CMK (cell line): ENCODE measurements around the gene PFKM.
A peak's percentile ranks its signal among the peaks of the same experiment; 100 is the strongest.

ENCODE experiments used
- DNase-seq: peaks from one replicate; pipeline ENCODE4 v3.0.0-alpha.2; 2010; ENCODE audit warnings: low read depth

Gene PFKM

DNA sequence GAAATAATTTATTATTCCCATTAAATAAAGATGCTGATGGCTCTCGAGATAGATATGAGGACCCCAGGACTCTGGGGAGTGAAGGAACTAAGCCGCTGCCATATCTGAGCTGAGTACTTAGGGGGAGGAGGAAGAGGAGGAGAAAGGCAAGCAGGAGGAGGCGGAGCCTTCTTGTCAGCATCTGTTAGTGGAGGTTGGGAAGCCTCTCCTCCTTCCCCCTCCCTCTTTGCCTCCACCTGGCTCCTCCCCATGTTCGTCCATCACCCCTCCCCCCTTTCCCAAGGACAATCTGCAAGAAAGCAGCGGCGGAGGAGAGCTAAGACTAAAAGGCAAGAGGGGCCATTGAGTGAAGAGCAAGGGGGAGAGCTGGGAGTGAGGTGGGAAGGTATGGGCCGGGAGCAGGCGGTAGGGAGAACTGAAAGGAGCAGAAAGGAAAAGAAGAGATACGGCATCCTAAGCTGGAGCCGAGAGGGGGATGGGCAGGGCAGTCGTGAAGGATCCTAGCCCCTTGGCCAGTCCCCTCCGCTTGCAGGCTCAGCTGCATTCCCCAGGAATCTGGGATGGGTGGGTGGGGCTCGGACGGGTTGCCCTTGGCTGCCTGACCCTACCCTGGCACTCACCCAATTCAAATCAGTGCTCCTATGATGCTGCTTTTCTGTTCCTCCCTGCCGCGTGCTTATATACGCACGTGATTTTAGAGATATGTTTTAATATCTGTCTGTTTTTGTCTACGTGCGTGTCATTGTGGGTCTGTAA is at the start of gene PFKM:
Gene PFKM (plus strand): TSS at position 287 of the 756 bp plus-strand sequence. CDS start 3,411 bp downstream, outside the sequence.
- peak; percentile 83 for DNase-seq

DNA sequence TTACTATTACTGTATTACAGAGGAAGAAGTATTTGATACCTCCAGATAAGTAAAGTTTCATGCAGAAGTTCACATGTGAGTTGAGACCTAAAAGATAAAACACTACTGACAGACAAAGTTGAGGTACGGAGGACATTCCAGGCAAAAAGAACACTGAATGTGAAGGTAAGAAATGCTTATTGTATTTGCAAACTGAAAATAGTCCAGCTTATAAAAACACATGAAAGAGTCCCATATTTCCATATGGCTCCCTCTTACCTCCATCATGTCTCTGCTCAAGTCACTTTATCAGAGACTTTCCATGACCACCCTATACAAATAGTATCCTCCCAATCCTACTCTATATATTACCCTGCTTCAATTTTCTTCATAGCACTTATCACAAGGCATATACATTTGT is 49.1 kb upstream of the PFKM start:
- DNase-seq, result no peak

DNA sequence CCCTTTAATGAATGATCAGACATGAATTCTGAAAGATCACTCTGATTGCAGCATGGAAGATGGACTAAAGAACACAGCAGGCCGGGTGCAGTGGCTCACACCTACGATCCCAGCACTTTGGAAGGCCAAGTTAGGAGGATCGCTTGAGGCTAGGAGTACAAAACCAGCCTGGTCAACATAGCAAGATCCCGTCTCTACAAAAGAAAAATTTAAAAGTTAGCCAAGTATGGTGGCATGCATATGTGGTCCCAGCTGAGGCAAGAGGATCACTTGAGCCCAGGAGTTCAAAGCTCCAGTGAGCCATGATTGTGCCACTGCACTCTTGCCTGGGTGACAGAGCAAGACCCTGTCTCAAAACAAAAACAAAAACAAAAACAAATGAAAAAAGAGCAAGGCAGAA is 48.4 kb upstream of the PFKM start:
- DNase-seq, result no peak

DNA sequence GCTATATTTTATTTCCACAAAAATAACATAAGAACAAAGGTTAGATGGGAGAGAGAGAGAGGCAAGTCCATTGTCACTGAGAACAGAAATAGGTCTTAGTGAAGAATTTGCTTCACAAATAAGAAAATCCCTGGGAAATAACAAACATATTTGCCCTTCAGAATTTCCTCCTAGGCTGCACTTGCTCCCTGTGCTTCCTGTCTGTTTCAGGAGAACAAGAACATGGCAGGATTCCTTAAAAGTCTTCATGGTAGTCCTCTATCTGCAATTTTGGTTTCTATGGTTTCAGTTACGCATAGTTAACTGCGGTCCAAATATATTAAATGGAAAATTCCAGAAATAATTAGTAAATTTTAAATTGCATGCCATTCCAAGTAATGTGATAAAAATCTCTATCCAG is 47.4 kb upstream of the PFKM start:
- DNase-seq, result no peak

DNA sequence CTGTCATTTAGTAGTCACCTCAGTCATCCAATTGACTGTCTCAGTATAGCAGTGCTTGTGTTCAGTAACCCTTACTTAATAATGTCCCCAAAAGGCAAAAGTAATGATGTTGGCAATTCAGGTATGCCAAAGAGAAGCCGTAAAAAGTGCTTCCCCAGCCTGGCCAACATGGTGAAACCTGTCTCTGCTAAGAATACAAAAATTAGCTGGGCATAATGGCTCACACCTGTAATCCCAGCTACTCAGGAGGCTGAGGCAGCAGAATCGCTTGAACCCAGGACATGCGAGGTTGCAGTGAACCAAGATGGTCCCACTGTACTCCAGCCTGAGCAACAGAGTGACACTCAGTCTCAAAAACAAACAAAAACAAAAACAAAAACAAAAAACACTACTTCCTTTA is 46.9 kb upstream of the PFKM start:
- DNase-seq, result no peak

DNA sequence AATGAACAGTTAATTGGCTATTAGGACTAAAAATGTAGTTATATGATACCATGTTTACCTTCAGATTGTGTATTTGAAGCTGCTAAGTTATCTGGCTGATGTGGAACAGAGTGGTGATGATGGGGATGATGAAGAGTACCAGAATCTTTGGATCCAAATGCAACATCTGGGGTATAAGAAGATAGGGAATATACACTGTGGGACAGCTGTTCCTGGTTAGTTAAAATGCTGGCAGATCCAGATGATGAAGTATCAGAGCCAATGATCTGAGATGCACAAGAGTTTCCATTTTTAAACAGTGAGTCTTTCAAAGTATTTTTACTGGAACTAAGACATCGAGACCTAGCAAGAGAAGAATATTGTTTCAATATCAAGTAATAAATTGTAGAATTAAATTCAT is 44.9 kb upstream of the PFKM start:
- no peak for DNase-seq

DNA sequence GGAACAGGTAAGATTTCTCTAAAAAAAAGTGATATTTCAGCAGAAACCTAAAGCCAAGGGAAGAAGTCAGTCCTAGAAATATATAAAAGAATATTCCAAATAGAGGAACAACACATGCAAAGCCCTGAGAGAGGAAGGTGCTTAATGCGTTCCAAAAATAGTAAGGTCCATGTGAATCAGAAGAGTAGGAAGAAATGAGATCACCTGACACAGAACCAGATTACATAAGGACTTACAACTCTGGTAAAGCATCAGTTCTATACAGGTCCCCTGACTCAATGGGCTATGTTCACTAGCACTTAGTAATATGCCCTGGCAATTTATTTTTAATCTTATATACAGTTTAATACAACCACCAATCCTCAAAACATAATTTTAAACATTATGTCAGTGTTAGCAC is 43.3 kb upstream of the PFKM start:
- DNase-seq, result no peak

DNA sequence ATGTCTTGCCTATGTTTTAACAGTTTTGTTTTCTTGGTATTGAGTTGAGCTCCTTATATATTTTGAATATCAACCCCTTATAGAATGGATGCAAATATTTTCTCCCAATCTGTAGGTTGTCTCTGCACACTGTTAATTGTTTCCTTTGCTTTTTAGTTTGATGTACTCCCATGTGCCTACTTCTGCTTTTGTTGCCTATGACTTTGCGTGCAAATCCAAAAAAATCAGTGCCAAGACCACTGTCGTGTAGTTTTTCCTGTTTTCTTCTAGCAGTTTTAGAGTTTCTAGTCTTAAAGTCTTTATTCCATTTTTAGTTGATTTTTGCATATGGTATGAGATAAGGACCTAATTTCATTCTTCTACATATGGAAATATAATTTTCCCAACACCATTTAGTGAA is 42.1 kb upstream of the PFKM start:
- no peak for DNase-seq

DNA sequence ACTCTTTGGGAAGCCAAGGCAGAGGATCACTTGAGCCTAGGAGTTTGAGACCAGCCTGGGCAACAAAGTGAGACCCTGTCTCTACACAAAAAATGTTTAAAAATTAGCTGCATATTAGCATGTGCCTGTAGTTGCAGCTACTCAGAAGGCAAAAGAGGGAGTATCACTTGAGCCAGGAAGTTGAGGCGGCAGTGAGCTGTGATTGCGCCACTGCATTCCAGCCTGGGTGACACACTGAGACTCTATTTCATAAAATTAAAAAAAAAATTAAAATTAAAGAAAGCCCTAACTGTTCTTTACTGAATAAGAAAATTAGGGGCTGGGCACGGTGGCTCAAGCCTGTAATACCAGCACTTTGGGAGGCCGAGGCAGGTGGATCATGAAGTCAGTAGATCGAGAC is 40.3 kb upstream of the PFKM start:
- no peak for DNase-seq

DNA sequence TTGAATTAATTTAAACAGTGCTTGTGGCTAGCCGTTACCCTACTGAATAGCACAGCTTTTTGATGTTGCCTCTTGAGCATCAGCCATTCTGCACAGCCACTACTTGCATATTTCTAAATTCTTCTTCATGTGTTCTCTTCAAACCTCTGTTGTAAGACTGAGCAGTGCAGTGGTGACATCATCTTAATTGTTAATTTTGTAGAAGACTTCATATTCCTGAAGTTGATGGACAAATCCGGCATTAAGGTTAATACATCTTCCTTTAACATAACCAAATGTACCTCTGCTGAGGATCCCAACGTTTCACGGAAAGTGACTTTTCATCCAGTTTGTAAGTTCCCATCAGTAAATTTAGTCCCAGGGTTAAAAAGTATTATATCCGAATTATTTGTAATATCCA is 38.9 kb upstream of the PFKM start:
- no peak for DNase-seq

DNA sequence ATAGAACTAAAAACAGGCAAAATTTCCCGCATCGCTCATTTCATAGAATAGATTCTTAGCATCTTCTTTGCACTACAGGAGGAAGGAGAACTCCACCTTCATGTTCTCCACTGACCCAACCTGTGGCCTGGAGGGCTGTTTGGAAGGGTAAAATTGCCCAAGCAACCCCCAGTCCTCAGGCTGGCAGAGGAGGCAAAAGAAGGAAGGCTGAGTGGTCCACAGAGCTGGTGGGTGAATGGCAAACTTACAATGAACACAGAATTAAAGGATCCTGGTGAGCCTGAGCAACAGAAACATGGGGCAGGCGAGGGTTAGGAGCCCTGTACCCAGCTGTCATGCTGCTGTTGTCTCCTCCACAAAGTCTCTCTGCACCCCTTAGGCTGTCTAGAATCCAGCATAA is 38.3 kb upstream of the PFKM start:
- no peak for DNase-seq

DNA sequence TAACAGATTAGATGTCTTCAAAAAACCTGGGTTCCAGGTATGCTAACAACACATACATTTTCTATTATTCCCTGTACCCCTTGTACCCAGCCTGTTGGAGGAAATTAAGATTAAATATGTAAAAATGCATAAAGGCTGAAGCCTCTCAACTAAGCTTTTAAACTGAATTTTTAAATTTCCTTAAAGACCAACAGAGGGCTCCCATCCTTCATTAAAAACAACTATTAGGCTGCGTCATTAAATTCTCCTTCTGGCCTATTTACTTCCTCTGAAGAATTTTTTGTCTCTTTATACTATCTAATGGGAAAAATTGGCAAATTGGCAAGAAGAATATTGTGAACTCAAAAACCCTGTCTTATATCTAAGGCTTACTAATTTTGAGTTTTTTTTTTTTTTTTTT is 35.1 kb upstream of the PFKM start:
- no peak for DNase-seq

DNA sequence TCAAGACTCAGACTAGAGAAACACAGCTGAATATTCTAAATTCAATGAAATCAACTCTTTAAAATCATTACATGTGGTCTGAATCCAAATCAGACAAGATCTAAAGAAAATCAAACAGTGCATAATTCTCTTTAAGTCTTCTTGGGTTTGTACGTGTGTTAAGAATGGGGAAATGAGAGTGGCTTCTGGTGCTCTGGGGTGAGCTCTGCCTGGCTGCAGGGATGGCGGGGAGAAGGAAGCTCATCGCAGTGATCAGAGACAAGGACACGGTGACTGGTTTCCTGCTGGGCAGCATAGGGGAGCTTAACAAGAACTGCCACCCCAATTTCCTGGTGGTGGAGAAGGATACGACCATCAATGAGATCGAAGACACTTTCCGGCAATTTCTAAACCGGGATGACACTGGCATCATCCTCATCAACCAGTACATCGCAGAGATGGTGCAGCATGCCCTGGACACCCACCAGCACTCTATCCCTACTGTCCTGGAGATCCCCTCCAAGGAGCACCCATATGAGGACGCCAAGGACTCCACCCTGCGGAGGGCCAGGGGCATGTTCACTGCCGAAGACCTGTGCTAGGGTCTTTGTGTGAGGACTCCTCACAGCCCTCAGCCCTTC is 34.2 kb upstream of the PFKM start:
- no peak for DNase-seq

DNA sequence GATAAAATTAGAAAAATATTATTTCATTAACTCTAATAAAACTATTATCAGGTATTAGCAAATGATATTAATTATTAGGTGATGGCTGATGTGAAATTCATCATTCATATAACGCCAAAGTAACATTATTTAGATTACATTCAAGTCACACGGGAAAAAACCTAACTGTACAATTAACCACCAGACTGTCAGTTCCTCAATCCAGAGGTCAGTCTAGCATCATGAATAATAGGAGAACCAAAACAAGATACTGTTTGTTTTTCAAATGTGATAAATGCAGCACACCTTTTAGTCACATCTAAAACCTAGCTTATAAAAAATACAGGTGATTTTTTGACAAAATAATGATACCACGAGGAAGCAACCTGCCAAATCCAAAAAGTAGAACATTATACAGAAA is 32.8 kb upstream of the PFKM start:
- no peak for DNase-seq

DNA sequence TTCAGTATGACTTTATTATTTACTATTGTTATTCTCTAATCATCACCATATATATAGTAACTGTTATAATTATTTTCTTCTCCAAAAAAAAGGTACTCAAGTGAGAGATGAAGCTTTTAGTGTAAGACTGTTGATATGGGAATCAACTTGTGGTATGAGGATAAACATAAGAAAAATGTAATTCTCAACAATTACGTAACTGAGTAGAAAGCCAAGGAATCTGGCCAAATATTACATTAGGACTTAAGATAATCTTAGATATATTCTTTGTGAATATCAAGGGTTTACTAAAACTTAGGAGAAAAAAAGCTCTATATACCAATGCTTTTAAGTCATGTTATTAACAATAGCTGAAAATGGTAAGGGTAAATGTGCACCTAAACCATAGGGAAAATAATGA is 26.6 kb upstream of the PFKM start:
- DNase-seq, result no peak

DNA sequence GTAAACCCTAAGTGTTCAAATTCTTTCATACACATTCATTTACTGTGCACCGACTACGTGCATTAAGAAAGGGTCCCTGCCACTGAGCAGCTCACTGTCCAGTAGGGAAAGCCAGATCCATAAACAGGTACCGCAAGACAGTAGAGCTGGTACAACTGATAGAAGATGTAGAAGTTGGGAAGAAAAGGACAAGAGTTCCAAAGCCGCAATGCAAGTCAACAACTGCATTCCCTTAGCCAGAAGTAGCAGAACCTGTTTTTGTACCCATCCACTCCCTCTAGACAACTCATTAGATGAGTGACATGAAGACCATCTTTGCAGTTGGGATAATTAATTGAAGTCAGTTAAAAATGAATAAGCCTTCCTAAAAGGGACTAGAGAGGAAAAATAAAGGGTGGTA is 14.6 kb upstream of the PFKM start:
- no peak for DNase-seq

DNA sequence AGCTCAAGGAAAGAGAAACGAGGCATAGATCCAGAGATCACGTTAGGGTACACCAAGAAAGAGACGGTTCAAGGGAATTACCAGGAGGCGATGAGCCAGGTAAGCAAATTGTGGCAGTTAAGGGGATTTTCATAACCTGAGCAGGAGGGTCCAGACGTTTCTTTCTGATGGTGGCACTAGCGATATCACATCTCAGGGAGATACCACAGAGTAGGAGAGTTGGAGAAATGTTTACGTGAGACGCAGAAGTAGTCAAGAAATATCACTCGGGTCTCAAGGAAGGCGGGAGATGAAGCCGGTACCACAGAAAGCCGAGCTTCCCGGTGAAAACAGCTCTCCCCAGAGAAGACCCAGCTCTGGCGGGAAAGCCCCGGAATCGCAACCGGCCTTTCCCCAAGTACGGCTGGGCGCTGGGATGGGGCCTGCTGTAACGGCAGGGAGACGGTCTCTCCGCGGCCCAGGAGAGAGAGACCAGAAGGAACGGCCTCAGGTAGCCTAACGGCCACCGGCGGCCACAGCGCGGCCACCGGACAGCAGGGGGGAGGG is 13.8 kb upstream of the PFKM start:
- no peak for DNase-seq

DNA sequence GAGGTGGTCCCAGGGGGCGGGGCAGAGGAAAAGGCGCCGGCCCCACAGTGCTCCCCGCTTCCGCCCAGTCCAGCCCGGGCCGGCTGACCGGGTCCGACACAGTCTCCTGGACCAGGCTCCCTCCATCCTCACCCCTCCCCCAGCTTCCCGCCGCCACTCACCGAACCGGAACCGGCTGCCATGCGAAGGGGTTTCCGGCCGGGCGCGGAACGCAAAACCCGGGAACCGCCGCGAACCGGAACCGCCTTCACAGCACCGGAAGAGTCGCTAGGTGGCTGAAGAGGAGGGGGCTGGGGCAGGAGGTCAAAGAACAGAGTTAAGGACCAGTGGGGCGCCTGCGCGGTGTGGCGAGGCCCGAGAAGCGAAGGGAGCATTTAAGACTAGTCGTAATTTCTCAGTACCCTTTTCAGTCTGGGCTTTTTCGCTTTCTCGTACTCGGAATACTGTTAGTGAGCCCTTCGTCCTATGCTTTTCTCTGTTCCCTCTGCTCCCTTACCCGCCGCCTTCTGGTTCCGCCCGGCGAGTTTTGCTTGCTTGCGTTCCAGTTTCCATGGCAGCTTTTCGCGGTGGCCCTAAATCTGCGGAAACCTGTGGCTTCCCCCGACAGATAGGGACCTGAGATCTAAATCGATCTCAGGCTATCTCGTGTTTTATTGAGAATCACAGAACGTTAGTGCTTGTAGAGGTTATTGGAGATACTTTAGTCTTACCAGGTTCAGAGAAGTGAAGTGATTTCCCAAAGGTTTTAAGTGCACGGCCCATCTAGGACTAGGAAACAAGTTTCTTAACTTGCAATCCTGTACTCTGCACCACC is 13.1 kb upstream of the PFKM start, which contains the start of gene SENP1:
Gene SENP1 (minus strand): TSS at position 213 of the 814 bp plus-strand sequence. CDS start 4,607 bp downstream, outside the sequence.
- peak; percentile 81 for DNase-seq

DNA sequence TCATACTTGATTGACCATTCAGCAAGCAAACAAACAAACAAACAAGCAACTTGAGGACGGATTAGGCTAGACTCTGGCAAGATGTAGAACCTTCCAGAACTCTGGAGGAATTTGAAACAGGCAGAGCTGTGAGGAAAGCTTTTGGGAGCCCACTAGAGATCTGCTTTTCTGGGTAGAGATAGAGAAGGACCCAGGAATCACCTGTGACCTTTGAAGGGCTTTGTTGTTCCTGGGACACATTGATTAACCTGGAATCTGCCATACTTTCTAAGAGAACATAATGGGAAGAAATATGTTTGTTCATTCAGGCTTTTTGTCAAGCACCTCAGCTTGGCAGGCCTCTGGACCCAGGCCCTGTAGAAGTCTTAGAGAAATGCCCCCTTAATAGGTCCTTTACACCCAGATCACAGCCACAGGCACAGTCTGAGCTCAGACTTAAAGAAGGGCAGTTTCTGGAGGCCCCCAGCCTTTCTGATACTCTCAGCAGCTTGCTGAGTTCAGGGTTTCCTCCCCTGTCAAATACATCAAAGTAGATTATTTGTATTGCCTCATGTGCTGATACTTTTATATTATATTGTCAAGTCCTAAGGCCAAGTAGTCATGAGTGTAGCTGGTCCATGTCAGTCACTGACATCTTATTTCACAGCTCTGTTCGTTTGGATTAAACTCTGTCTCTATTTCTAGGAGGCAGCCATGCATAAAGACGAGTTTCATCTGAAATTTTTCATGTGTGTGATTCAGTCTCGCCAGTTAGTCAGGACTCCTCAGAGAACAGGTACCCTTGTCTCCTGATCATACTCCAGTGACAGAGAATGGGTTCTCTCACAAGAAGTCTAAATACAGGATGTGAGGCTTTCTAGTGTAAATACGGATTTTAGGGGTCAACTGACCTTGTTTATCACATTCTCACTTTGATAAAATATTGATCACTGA is 12.2 kb upstream of the PFKM start:
- DNase-seq, result no peak

DNA sequence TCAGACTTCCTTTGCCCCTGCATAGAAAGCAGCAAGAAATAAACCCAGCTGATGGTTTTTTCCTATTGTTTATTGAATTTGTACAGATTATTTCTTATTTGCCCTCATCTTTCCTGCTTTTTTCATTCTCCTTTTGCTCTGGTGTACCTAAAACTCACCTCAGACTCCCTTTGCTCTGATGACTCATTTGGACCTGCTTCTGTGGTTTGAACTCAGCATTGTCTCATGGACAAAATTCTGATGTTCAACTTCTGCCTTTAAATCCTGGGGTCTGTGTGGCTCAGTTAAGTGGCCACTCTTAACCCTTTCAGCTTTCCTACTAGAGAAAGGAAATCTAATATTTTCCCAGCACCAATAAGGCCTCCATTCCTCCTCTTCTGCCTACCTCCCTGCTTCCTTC is 9.7 kb upstream of the PFKM start:
- DNase-seq, result no peak

DNA sequence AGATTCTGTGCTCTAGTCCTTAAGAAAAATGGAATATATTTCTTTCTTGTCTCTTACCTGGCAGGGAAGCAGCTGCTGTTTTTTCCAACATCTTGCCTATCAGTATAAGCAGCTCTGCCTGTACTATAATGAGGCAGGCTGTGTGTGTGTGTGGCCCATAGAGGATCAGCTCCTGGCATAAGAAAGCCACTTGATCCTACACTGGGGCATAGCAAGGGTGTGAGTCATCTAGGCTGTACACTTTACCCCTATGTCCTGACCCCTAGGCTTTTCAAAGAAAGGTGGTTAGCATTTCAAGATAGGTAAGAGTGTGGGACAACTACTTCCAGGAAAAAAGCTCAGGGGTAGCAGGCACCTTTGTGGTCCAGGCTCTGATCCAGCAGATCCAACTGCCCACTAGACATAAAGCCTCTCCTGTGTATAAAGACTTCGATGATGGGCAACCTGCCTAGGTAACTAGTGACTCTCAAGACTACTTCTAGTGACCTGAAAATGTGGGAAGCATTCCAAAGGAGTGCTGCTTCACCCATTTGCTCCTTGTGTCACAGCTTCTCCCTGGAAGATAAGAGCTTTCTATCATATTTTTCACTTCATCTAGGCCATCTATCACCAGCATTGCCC is 8.4 kb upstream of the PFKM start:
- no peak for DNase-seq
